Stimulated activated CD4-positive, alpha-beta T cell treated with anti-CD3 and anti-CD28 coated beads, Interleukin-15, amount 100 ng/mL, for 1 hour (primary cell): ENCODE data around the gene ZNF202.

Experiments
- DNase-seq, 2 donors: peaks; one replicate each; pipeline ENCODE4 v3.0.0-alpha.2; 2020; ENCODE audit warnings: low read depth in 1 of 2, low spot score in 1 of 2

The ZNF202 gene

GRCh38 chr11:123684601-123685000 lies 56.9 kb downstream of the ZNF202 start:
- DNase-seq = no peak

GRCh38 chr11:123683428-123684170 lies 57.9 kb downstream of the ZNF202 start:
- DNase-seq = no peak

GRCh38 chr11:123682696-123683410 lies 58.6 kb downstream of the ZNF202 start:
- no peak for DNase-seq

GRCh38 chr11:123681030-123681429 lies 60.4 kb downstream of the ZNF202 start:
- no peak for DNase-seq

- no peak for DNase-seq
Measured at GRCh38 chr11:123678246-123678645, 63.2 kb downstream of the ZNF202 start.

- DNase-seq = no peak
Measured at GRCh38 chr11:123677510-123677909, 64.0 kb downstream of the ZNF202 start.

GRCh38 chr11:123674297-123674696 lies 67.2 kb downstream of the ZNF202 start:
- no peak for DNase-seq
